Testis (tissue), 2 donors: ENCODE data around the gene TAPBPL.

Source experiments
- POLR2A ChIP-seq: fragments of 450-650 bp; IDR thresholded peaks from one replicate; pipeline ENCODE4 v1.6.1; 2017; ENCODE audit warnings: antibody characterized with exemption, mild to moderate bottlenecking, moderate library complexity
- TF ChIP-seq, protein P1 (sequence below), 3 experiments: fragments of 450-650 bp in 2 of 3; fragments of 200-600 bp in 1 of 3; sonication (generic) in 1 of 3; IDR thresholded peaks; one replicate each; pipeline ENCODE4 v1.5.1; 2016 to 2019; ENCODE audit warnings: antibody characterized with exemption in 3 of 3, mild to moderate bottlenecking in 2 of 3, moderate library complexity in 1 of 3

DNA sequence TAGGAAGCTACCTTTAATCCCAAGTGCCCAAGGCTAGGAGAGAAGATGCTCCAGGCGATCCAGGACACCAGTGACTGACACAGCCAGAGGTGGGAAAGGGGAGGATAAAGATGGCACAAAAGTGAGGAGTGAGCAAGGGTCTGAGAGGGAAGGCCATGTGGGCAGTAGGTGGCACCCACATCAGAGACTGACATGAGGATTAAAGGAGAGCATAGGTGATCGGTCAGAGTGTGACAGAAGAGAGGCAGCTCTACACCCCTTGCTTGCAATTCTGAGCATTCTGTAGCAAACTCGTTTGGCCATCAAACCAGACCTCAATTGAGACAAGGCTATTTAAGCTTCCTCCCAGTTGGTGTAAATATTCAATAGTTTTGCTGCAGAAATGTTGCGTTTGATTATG lies 7.8 kb upstream of the TAPBPL start:
- TF ChIP-seq POLR2A, result no peak
- TF ChIP-seq, protein P1, sequence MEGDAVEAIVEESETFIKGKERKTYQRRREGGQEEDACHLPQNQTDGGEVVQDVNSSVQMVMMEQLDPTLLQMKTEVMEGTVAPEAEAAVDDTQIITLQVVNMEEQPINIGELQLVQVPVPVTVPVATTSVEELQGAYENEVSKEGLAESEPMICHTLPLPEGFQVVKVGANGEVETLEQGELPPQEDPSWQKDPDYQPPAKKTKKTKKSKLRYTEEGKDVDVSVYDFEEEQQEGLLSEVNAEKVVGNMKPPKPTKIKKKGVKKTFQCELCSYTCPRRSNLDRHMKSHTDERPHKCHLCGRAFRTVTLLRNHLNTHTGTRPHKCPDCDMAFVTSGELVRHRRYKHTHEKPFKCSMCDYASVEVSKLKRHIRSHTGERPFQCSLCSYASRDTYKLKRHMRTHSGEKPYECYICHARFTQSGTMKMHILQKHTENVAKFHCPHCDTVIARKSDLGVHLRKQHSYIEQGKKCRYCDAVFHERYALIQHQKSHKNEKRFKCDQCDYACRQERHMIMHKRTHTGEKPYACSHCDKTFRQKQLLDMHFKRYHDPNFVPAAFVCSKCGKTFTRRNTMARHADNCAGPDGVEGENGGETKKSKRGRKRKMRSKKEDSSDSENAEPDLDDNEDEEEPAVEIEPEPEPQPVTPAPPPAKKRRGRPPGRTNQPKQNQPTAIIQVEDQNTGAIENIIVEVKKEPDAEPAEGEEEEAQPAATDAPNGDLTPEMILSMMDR (IDR thresholded peaks at IDR 0.05), result no peak
